Neural cell (in vitro differentiated cells): ENCODE data around the gene IREB2. TPM values are rescaled to one million over a fixed set of nuclear protein-coding genes. Genes with fewer than 3 reads are reported as not detected.

Source experiments
- H2AFZ ChIP-seq: fragments of 200-600, 300-800 bp; sonication (generic), shearing (Covaris generic); 2 replicates; pipeline ENCODE4 v1.6.0; 2014; ENCODE audit warnings: low read depth, mild to moderate bottlenecking, antibody characterized with exemption, low read length, moderate library complexity
- H3F3A ChIP-seq: fragments of 200-600 bp; shearing (Covaris generic); 2 replicates; pipeline ENCODE4 v1.6.1; 2016; ENCODE audit warnings: mild to moderate bottlenecking, moderate library complexity, mixed read lengths, antibody characterized with exemption, low read length; ENCODE audit not compliant: insufficient read depth, poor library complexity, severe bottlenecking
- H3K27ac ChIP-seq: fragments of 200-600, 300-800 bp; sonication (generic), shearing (Covaris generic); 2 replicates; pipeline ENCODE4 v1.5.1; 2014; ENCODE audit warnings: mild to moderate bottlenecking, low read length, moderate library complexity
- H3K27me3 ChIP-seq: fragments of 300-800, 200-600 bp; sonication (generic), shearing (Covaris generic); 2 replicates; pipeline ENCODE4 v1.6.0; 2014; ENCODE audit warnings: mild to moderate bottlenecking, low read depth, low read length, moderate library complexity; ENCODE audit not compliant: insufficient read depth
- H3K36me3 ChIP-seq: fragments of 300-800, 200-600 bp; sonication (generic), shearing (Covaris generic); 2 replicates; pipeline ENCODE4 v1.5.1; 2014; ENCODE audit warnings: mild to moderate bottlenecking, antibody characterized with exemption, low read length, moderate library complexity; ENCODE audit not compliant: insufficient read depth
- H3K4me2 ChIP-seq: fragments of 300-800, 200-600 bp; sonication (generic), shearing (Covaris generic); 2 replicates; pipeline ENCODE4 v1.6.0; 2014; ENCODE audit warnings: mild to moderate bottlenecking, low read length
- H3K4me3 ChIP-seq: fragments of 300-800, 200-600 bp; sonication (generic), shearing (Covaris generic); 2 replicates; pipeline ENCODE4 v1.5.1; 2014; ENCODE audit warnings: mild to moderate bottlenecking, low read length, moderate library complexity
- H3K79me2 ChIP-seq: fragments of 200-600 bp; shearing (Covaris generic); replicated peaks from 2 replicates; pipeline ENCODE4 v1.6.0; 2014; ENCODE audit warnings: mild to moderate bottlenecking, low read length, moderate library complexity; ENCODE audit not compliant: insufficient read depth
- H3K9ac ChIP-seq: fragments of 300-800, 200-600 bp; sonication (generic), shearing (Covaris generic); 2 replicates; pipeline ENCODE4 v1.6.1; 2016; ENCODE audit warnings: mild to moderate bottlenecking, low read length, mixed read lengths
- H3K9me2 ChIP-seq: fragments of 200-600 bp; shearing (Covaris generic); 2 replicates; pipeline ENCODE4 v1.6.1; 2016; ENCODE audit warnings: mild to moderate bottlenecking, low read length, mixed read lengths; ENCODE audit not compliant: insufficient read depth
- H3K9me3 ChIP-seq: fragments of 200-600, 300-800 bp; sonication (generic), shearing (Covaris generic); 2 replicates; pipeline ENCODE4 v1.6.1; 2016; ENCODE audit warnings: mild to moderate bottlenecking, mixed run types, low read length, moderate library complexity, mixed read lengths
- H4K20me1 ChIP-seq: fragments of 200-600 bp; shearing (Covaris generic); 2 replicates; pipeline ENCODE4 v1.6.1; 2016; ENCODE audit warnings: mild to moderate bottlenecking, mixed run types; ENCODE audit not compliant: insufficient read depth
- CTCF ChIP-seq: fragments of 450-650 bp; IDR thresholded peaks from 2 replicates; pipeline ENCODE4 v1.5.1; 2014; ENCODE audit warnings: antibody characterized with exemption, mild to moderate bottlenecking, moderate library complexity; ENCODE audit not compliant: poor library complexity, severe bottlenecking
- EP300 ChIP-seq: fragments of 450-650 bp; conservative IDR thresholded peaks from 2 replicates; pipeline ENCODE4 v1.6.1; 2014; ENCODE audit warnings: antibody characterized with exemption, mild to moderate bottlenecking, moderate library complexity; ENCODE audit not compliant: poor library complexity, severe bottlenecking
- EZH2 ChIP-seq: fragments of 200-600, 300-800 bp; shearing (Covaris generic), sonication (generic); IDR thresholded peaks from 2 replicates; pipeline ENCODE4 v1.6.1; 2014; ENCODE audit warnings: antibody characterized with exemption, low read length, borderline replicate concordance, mild to moderate bottlenecking; ENCODE audit not compliant: insufficient read depth, poor library complexity, severe bottlenecking
- MXI1 ChIP-seq: fragments of 450-650 bp; conservative IDR thresholded peaks from 2 replicates; pipeline ENCODE4 v1.6.1; 2014; ENCODE audit warnings: antibody characterized with exemption, mild to moderate bottlenecking; ENCODE audit not compliant: poor library complexity, severe bottlenecking
- POLR2AphosphoS5 ChIP-seq: IDR thresholded peaks from 2 replicates; pipeline ENCODE4 v1.6.1; 2012
- RAD21 ChIP-seq: fragments of 450-650 bp; conservative IDR thresholded peaks from 2 replicates; pipeline ENCODE4 v1.6.1; 2014; ENCODE audit warnings: antibody characterized with exemption, mild to moderate bottlenecking, moderate library complexity
- REST ChIP-seq: IDR thresholded peaks from 2 replicates; pipeline ENCODE4 v1.6.1; 2012; ENCODE audit warnings: borderline replicate concordance
- SMC3 ChIP-seq: fragments of 450-650 bp; conservative IDR thresholded peaks from 2 replicates; pipeline ENCODE4 v1.6.1; 2014; ENCODE audit warnings: antibody characterized with exemption, mild to moderate bottlenecking, moderate library complexity; ENCODE audit not compliant: poor library complexity
- TAF1 ChIP-seq: IDR thresholded peaks from 2 replicates; pipeline ENCODE4 v1.6.1; 2012; ENCODE audit warnings: low read depth
- polyA plus RNA-seq: library from polyadenylated mRNA; depleted of rRNA; stranded (reverse); fragments of >200 nt; gene quantifications from 2 replicates; pipeline ENCODE4 v1.2.3, GENCODE V29; 2014

IREB2 gene
- polyA plus RNA-seq, 1 donor from 2014 or later = 45.5 TPM

GRCh38 chr15:78429477-78429876 is 8.5 kb upstream of the IREB2 start:
- H3K79me2 ChIP-seq = no peaks in the 10 kb centered on the region
- no peaks in the 10 kb centered on the region for H3F3A ChIP-seq
- no peak overlapping the region for H3K27ac ChIP-seq
- H4K20me1 ChIP-seq = no peaks in the 10 kb centered on the region
- no peak overlapping the region for H3K9ac ChIP-seq
- no peaks in the 10 kb centered on the region for H3K36me3 ChIP-seq
- H3K4me3 ChIP-seq = no peak overlapping the region
- no peaks in the 10 kb centered on the region for H3K9me3 ChIP-seq
- no peaks in the 10 kb centered on the region for H3K9me2 ChIP-seq
- H3K27me3 ChIP-seq = no peaks in the 10 kb centered on the region
- TF ChIP-seq CTCF (no peak), REST (no peak), MXI1 (no peak), SMC3 (no peak), RAD21 (no peak), POLR2AphosphoS5 (no peak), EP300 (no peak), EZH2 (no peak), TAF1 (no peak)
- no peak overlapping the region for H2AFZ ChIP-seq
- H3K4me2 ChIP-seq = no peak overlapping the region

- Histone ChIP-seq H3K36me3 (no peaks in the 10 kb centered on the region), H2AFZ (no peak overlapping the region), H3K9ac (no peak overlapping the region), H3K4me2 (no peak overlapping the region), H3F3A (no peaks in the 10 kb centered on the region), H3K9me2 (no peaks in the 10 kb centered on the region), H4K20me1 (no peaks in the 10 kb centered on the region), H3K9me3 (no peaks in the 10 kb centered on the region), H3K27ac (no peak overlapping the region), H3K79me2 (no peaks in the 10 kb centered on the region), H3K27me3 (no peaks in the 10 kb centered on the region), H3K4me3 (no peak overlapping the region)
- TF ChIP-seq REST (no peak), CTCF (no peak), MXI1 (no peak), EZH2 (no peak), TAF1 (no peak), RAD21 (no peak), POLR2AphosphoS5 (no peak), EP300 (no peak), SMC3 (no peak)
Observed at GRCh38 chr15:78431955-78432354, 6.1 kb upstream of the IREB2 start.
